AG10803 (cell line): ENCODE data around the gene CYP26A1.

ENCODE experiments used
- DNase-seq: peaks from one replicate; pipeline ENCODE4 v3.0.0; 2010; ENCODE audit warnings: low read depth
- H3K4me3 ChIP-seq: 2 replicates; pipeline ENCODE4 v1.5.1; 2011; ENCODE audit warnings: mild to moderate bottlenecking, low read length, control low read depth
- TF ChIP-seq, protein P1 (sequence below): conservative IDR thresholded peaks from 2 replicates; pipeline ENCODE4 v1.5.1; 2011; ENCODE audit warnings: mild to moderate bottlenecking, low read length, control low read depth, inconsistent platforms

Gene CYP26A1

GRCh38 chr10:93081318-93081717, 7.6 kb downstream of the CYP26A1 start:
- TF ChIP-seq, protein P1, sequence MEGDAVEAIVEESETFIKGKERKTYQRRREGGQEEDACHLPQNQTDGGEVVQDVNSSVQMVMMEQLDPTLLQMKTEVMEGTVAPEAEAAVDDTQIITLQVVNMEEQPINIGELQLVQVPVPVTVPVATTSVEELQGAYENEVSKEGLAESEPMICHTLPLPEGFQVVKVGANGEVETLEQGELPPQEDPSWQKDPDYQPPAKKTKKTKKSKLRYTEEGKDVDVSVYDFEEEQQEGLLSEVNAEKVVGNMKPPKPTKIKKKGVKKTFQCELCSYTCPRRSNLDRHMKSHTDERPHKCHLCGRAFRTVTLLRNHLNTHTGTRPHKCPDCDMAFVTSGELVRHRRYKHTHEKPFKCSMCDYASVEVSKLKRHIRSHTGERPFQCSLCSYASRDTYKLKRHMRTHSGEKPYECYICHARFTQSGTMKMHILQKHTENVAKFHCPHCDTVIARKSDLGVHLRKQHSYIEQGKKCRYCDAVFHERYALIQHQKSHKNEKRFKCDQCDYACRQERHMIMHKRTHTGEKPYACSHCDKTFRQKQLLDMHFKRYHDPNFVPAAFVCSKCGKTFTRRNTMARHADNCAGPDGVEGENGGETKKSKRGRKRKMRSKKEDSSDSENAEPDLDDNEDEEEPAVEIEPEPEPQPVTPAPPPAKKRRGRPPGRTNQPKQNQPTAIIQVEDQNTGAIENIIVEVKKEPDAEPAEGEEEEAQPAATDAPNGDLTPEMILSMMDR = no peak
- H3K4me3 ChIP-seq = no peak overlapping the region
- no peak for DNase-seq

GRCh38 chr10:93081834-93082233, 8.1 kb downstream of the CYP26A1 start:
- no peak overlapping the region for H3K4me3 ChIP-seq
- DNase-seq = peak; percentile 31
- TF ChIP-seq, protein P1 = no peak

DNA sequence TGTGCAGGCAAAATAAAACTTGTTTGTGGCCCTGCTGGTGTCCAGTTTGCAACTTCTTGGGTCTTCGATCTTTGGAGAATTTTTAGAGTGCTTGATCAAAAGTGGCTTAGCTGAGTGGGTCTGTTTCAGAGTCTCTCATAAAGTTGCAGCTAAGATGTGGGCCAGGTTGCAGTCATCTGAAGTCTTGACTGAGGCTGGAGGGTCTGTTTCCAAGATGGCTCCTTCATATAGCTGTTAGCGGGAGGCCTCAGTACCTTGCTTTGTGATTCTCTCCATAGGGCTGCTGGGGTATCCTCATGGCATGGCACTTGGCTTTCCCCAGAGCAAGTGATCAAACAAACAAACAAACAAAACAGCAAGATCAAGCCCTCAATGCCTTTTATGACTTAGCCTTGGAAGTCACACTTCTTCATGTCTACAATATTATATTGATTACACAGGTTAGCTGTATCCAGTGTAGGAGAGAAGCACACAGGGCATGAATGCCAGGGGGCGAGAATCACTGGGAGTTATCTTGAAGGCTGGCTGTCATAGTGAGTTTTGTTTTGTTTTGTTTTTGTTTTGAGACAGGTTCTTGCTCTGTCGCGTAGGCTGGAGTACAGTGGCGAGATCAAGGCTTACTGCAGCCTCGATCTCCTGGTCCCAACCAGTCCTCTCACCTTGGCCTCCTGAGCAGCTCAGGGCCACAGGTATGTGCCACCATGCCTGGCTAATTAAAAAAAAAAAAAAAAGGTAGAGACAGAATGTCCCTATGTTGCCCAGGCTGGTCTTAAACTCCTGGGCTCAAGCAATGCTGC, 10.2 kb downstream of the CYP26A1 start:
- no peak for DNase-seq
- TF ChIP-seq, protein P1 = no peak
- no peak overlapping the region for H3K4me3 ChIP-seq

DNA sequence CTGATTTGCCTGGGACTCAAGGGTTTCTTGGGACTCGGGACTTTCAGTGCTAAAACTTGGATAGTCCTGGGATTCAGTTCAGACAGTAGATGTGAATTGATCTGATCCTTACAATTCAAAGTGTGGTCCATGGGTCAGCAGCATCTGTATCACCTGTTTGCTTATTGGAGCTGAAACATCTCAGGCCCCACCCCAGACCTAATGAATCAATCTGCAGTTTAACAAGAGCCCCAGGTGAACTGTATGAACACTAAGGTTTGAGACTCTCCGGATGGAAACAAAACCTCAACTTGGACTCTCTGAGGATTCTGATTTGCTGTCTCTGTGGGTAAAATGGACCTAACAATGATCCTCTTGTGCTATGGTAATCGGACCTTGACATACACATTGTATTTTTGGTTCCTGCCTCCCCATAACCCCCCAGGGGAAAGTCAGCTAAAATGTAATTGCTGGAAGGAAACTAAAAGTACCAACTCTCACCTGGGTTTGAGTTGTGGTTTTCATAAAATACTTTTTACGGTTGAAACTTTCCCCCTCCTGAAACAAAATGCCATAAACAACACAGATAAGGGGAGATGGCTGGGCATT, 11.7 kb downstream of the CYP26A1 start:
- TF ChIP-seq, protein P1 = no peak
- H3K4me3 ChIP-seq = no peak overlapping the region
- DNase-seq = no peak

- no peak overlapping the region for H3K4me3 ChIP-seq
- no peak for DNase-seq
- TF ChIP-seq, protein P1 = no peak
Measured at GRCh38 chr10:93086289-93086688, 12.6 kb downstream of the CYP26A1 start.

GRCh38 chr10:93087846-93088245, 14.2 kb downstream of the CYP26A1 start:
- H3K4me3 ChIP-seq = no peak overlapping the region
- DNase-seq = no peak
- TF ChIP-seq, protein P1 = no peak

- no peak for DNase-seq
- no peak overlapping the region for H3K4me3 ChIP-seq
- TF ChIP-seq, protein P1 = no peak
Measured at GRCh38 chr10:93088466-93088865, 14.8 kb downstream of the CYP26A1 start.
